Natural killer cell (primary cell): ENCODE results near the gene OR8D1. TPM values are rescaled to one million over a fixed set of nuclear protein-coding genes. Genes with fewer than 3 reads are reported as not detected.

Experiments
- ATAC-seq, 3 donors: fragments of 150-1000 bp in 2 of 3; fragments of 200-7000 bp in 1 of 3; cut with Tn5 transposase; 1 replicate in 1 of 3; 2 replicates in 2 of 3; pipeline ENCODE4 v1.10.0; 2021; ENCODE audit warnings: mild to moderate bottlenecking in 2 of 3, moderate library complexity in 2 of 3
- DNase-seq, 2 donors: peaks; one replicate each; pipeline versions ENCODE4 v3.0.0 to v3.0.0-alpha.2; 2013 to 2021; ENCODE audit warnings: mixed read lengths in 1 of 2
- H3K27ac ChIP-seq: one replicate; pipeline ENCODE4 v1.5.1; 2013; ENCODE audit warnings: mild to moderate bottlenecking, low read length
- H3K27me3 ChIP-seq: one replicate; pipeline ENCODE4 v1.6.1; 2013; ENCODE audit warnings: low read length; ENCODE audit not compliant: control insufficient read depth, insufficient read depth
- H3K36me3 ChIP-seq: one replicate; pipeline ENCODE4 v1.6.1; 2013; ENCODE audit warnings: low read length; ENCODE audit not compliant: control insufficient read depth, insufficient read depth
- H3K4me1 ChIP-seq: one replicate; pipeline ENCODE4 v1.6.1; 2013; ENCODE audit warnings: low read length; ENCODE audit not compliant: control insufficient read depth, insufficient read depth
- H3K4me3 ChIP-seq: one replicate; pipeline ENCODE4 v1.5.1; 2013; ENCODE audit warnings: low read length
- H3K9me3 ChIP-seq: one replicate; pipeline ENCODE4 v1.6.1; 2013; ENCODE audit warnings: low read length; ENCODE audit not compliant: control insufficient read depth, insufficient read depth
- H3K27ac Mint-ChIP-seq, 2 donors: one replicate each; pipeline ENCODE4 v1.8.0; 2022; ENCODE audit warnings: mild to moderate bottlenecking in 2 of 2, mixed read lengths in 2 of 2, moderate library complexity in 1 of 2
- H3K27me3 Mint-ChIP-seq, 2 donors: one replicate each; pipeline ENCODE4 v1.8.0; 2022; ENCODE audit warnings: low read depth in 2 of 2, mixed read lengths in 2 of 2
- H3K36me3 Mint-ChIP-seq: one replicate; pipeline ENCODE4 v1.8.0; 2022; ENCODE audit warnings: mixed read lengths
- H3K4me1 Mint-ChIP-seq, 2 donors: one replicate each; pipeline ENCODE4 v1.8.0; 2022; ENCODE audit warnings: mixed read lengths in 2 of 2
- H3K4me3 Mint-ChIP-seq: one replicate; pipeline ENCODE4 v1.8.0; 2022; ENCODE audit warnings: mild to moderate bottlenecking, moderate library complexity, mixed read lengths
- H3K9me3 Mint-ChIP-seq, 2 donors: one replicate each; pipeline ENCODE4 v1.8.0; 2022; ENCODE audit warnings: mixed read lengths in 2 of 2
- CTCF ChIP-seq: fragments of 200-600 bp; IDR thresholded peaks from one replicate; pipeline ENCODE4 v1.8.0; 2022; ENCODE audit warnings: antibody characterized with exemption
- WGBS: methylation state at CpG from one replicate; pipeline ENCODE4 v1.1.7; 2013; ENCODE audit warnings: missing lambda C conversion rate; ENCODE audit not compliant: insufficient coverage; 5-methylcytosine and 5-hydroxymethylcytosine counted together
- intact Hi-C: fragments of 100-400 bp; cut with micrococcal nuclease; formaldehyde crosslinking; loops from one replicate; pipeline ENCODE4 v1.14.2; 2022
- total RNA-seq, 4 donors: library from RNA; stranded (reverse); fragments of 120-200 nt in 1 of 4; gene quantifications; one replicate each; pipeline versions ENCODE4 v1.2.3 to v1.2.4, GENCODE V29; 2013 to 2022

Gene OR8D1
- total RNA-seq, 3 donors from 2014 or later (not counting 1 experiment from before 2014, with no cell fraction given) = not detected

- no peak overlapping the region for H3K27ac Mint-ChIP-seq
- Histone ChIP-seq H3K27ac (no peak overlapping the region), H3K4me3 (no peak overlapping the region), H3K36me3 (no peaks in the 10 kb centered on the region), H3K4me1 (no peaks in the 10 kb centered on the region), H3K9me3 (no peaks in the 10 kb centered on the region), H3K27me3 (no peaks in the 10 kb centered on the region)
- ATAC-seq (no peak), DNase-seq (no peak)
- intact Hi-C loops = no loop called here
- no peak overlapping the region for H3K4me3 Mint-ChIP-seq
- no peaks in the 10 kb centered on the region for H3K4me1 Mint-ChIP-seq
- no peak for TF ChIP-seq CTCF
- peaks cover 0 to 9% of the 10 kb centered on the region in 2 donors for H3K9me3 Mint-ChIP-seq
- H3K36me3 Mint-ChIP-seq = no peaks in the 10 kb centered on the region
- peaks cover 0 to 2% of the 10 kb centered on the region in 2 donors for H3K27me3 Mint-ChIP-seq
- 59% methylated on average over 2 of the region's 3 CpGs for WGBS
These were observed 28.0 kb downstream of the OR8D1 start for GRCh38 chr11:124285610-124286344.

- Mint-ChIP-seq H3K27ac (no peak overlapping the region), H3K9me3 (peaks cover 0 to 1% of the 10 kb centered on the region in 2 donors), H3K4me1 (peaks cover 12 to 18% of the 10 kb centered on the region in 2 donors), H3K4me3 (no peak overlapping the region), H3K36me3 (no peaks in the 10 kb centered on the region), H3K27me3 (no peaks in the 10 kb centered on the region)
- no peak for TF ChIP-seq CTCF
- ATAC-seq (no peak), DNase-seq (no peak)
- Histone ChIP-seq H3K27me3 (no peaks in the 10 kb centered on the region), H3K9me3 (no peaks in the 10 kb centered on the region), H3K4me1 (peaks cover 10% of the 10 kb centered on the region), H3K27ac (no peak overlapping the region), H3K36me3 (no peaks in the 10 kb centered on the region), H3K4me3 (no peak overlapping the region)
- WGBS = 70% methylated on average over 2 of the region's 2 CpGs
- intact Hi-C loops = no loop called here
These were observed 35.5 kb downstream of the OR8D1 start for GRCh38 chr11:124278261-124278660.

GRCh38 chr11:124277804-124278203, 35.9 kb downstream of the OR8D1 start:
- WGBS = 55% methylated on average over 3 of the region's 3 CpGs
- H3K4me3 ChIP-seq = no peak overlapping the region
- no peaks in the 10 kb centered on the region for H3K36me3 Mint-ChIP-seq
- peaks cover 10% of the 10 kb centered on the region for H3K4me1 ChIP-seq
- H3K27ac ChIP-seq = no peak overlapping the region
- no peak for DNase-seq
- ATAC-seq = no peak
- H3K9me3 ChIP-seq = no peaks in the 10 kb centered on the region
- TF ChIP-seq CTCF = no peak
- no peak overlapping the region for H3K27ac Mint-ChIP-seq
- no peak overlapping the region for H3K4me3 Mint-ChIP-seq
- no peaks in the 10 kb centered on the region for H3K27me3 ChIP-seq
- no peaks in the 10 kb centered on the region for H3K27me3 Mint-ChIP-seq
- intact Hi-C loops = no loop called here
- no peaks in the 10 kb centered on the region for H3K36me3 ChIP-seq
- H3K9me3 Mint-ChIP-seq = no peaks in the 10 kb centered on the region
- H3K4me1 Mint-ChIP-seq = peaks cover 12 to 18% of the 10 kb centered on the region in 2 donors

- H3K4me1 Mint-ChIP-seq = peaks cover 12 to 18% of the 10 kb centered on the region in 2 donors
- WGBS = 90% methylated on average over 3 of the region's 3 CpGs
These were observed 36.5 kb downstream of the OR8D1 start for GRCh38 chr11:124277207-124277606.

More at GRCh38 chr11:124277207-124277606, 36.5 kb downstream of the OR8D1 start:
- Histone ChIP-seq H3K36me3 (no peaks in the 10 kb centered on the region), H3K27me3 (no peaks in the 10 kb centered on the region), H3K4me1 (peaks cover 10% of the 10 kb centered on the region), H3K27ac (no peak overlapping the region), H3K9me3 (no peaks in the 10 kb centered on the region), H3K4me3 (no peak overlapping the region)
- intact Hi-C loops = no loop called here
- ATAC-seq (no peak), DNase-seq (no peak)
- H3K27me3 Mint-ChIP-seq = no peaks in the 10 kb centered on the region
- no peaks in the 10 kb centered on the region for H3K36me3 Mint-ChIP-seq
- H3K27ac Mint-ChIP-seq = no peak overlapping the region
- H3K4me3 Mint-ChIP-seq = no peak overlapping the region
- H3K9me3 Mint-ChIP-seq = no peaks in the 10 kb centered on the region
- no peak for TF ChIP-seq CTCF
